Type B pancreatic cell (in vitro differentiated cells): ENCODE measurements around the gene NBEA. TPM values are rescaled to one million over a fixed set of nuclear protein-coding genes. Genes with fewer than 3 reads are reported as not detected.

Source experiments
- DNase-seq: peaks from one replicate; pipeline ENCODE4 v3.0.0; 2021; ENCODE audit warnings: mixed read lengths; ENCODE audit not compliant: unreplicated experiment; ENCODE audit errors: extremely low spot score
- H3K27ac Mint-ChIP-seq: 2 replicates; pipeline ENCODE4 v1.8.0; 2021; ENCODE audit warnings: mild to moderate bottlenecking, mixed read lengths
- H3K27me3 Mint-ChIP-seq: 2 replicates; pipeline ENCODE4 v1.8.0; 2021; ENCODE audit warnings: mixed read lengths
- H3K36me3 Mint-ChIP-seq: 2 replicates; pipeline ENCODE4 v1.8.0; 2021; ENCODE audit warnings: mixed read lengths
- H3K4me1 Mint-ChIP-seq: one replicate; pipeline ENCODE4 v1.8.0; 2021; ENCODE audit warnings: mixed read lengths; ENCODE audit not compliant: unreplicated experiment
- H3K4me3 Mint-ChIP-seq: 2 replicates; pipeline ENCODE4 v1.8.0; 2021; ENCODE audit warnings: mild to moderate bottlenecking, mixed read lengths
- H3K9me3 Mint-ChIP-seq: 2 replicates; pipeline ENCODE4 v1.8.0; 2021; ENCODE audit warnings: mixed read lengths
- CTCF ChIP-seq: fragments of 200-600 bp; sonication (generic); conservative IDR thresholded peaks from 2 replicates; pipeline ENCODE4 v1.5.0; 2021; ENCODE audit warnings: antibody characterized with exemption, mild to moderate bottlenecking
- total RNA-seq: library from RNA; stranded (reverse); gene quantifications from 2 replicates; pipeline ENCODE4 v1.2.1, GENCODE V29; 2021; ENCODE audit warnings: low replicate concordance

NBEA gene
- total RNA-seq, 1 donor from 2014 or later: 20.8 TPM

GRCh38 chr13:35160896-35161295, 218.8 kb downstream of the NBEA start:
- Mint-ChIP-seq H3K4me1 (peaks cover 4% of the 10 kb centered on the region), H3K27ac (no peak overlapping the region), H3K36me3 (no peaks in the 10 kb centered on the region), H3K9me3 (no peaks in the 10 kb centered on the region), H3K27me3 (no peaks in the 10 kb centered on the region), H3K4me3 (no peak overlapping the region)
- DNase-seq: no peak
- TF ChIP-seq CTCF: no peak

- no peaks in the 10 kb centered on the region for H3K36me3 Mint-ChIP-seq
- H3K9me3 Mint-ChIP-seq: no peaks in the 10 kb centered on the region
- H3K27ac Mint-ChIP-seq: no peak overlapping the region
Measured at GRCh38 chr13:35162420-35162819, 220.3 kb downstream of the NBEA start.

GRCh38 chr13:35163674-35164073, 221.6 kb downstream of the NBEA start:
- Mint-ChIP-seq H3K4me1 (no peaks in the 10 kb centered on the region), H3K36me3 (no peaks in the 10 kb centered on the region), H3K4me3 (no peak overlapping the region), H3K9me3 (no peaks in the 10 kb centered on the region), H3K27ac (no peak overlapping the region), H3K27me3 (no peaks in the 10 kb centered on the region)
- DNase-seq: no peak
- TF ChIP-seq CTCF: no peak

More at GRCh38 chr13:35162420-35162819, 220.3 kb downstream of the NBEA start:
- Mint-ChIP-seq H3K4me3 (no peak overlapping the region), H3K4me1 (no peaks in the 10 kb centered on the region), H3K27me3 (no peaks in the 10 kb centered on the region)
- no peak for TF ChIP-seq CTCF
- DNase-seq: no peak

GRCh38 chr13:35164324-35164932, 222.4 kb downstream of the NBEA start:
- DNase-seq: no peak

GRCh38 chr13:35165205-35165604, 223.1 kb downstream of the NBEA start:
- no peak for DNase-seq
- no peak overlapping the region for H3K4me3 Mint-ChIP-seq
- no peaks in the 10 kb centered on the region for H3K9me3 Mint-ChIP-seq
- H3K27me3 Mint-ChIP-seq: no peaks in the 10 kb centered on the region
- TF ChIP-seq CTCF: peak; percentile 31
- no peaks in the 10 kb centered on the region for H3K36me3 Mint-ChIP-seq
- H3K4me1 Mint-ChIP-seq: no peaks in the 10 kb centered on the region
- H3K27ac Mint-ChIP-seq: no peak overlapping the region

More at GRCh38 chr13:35164324-35164932, 222.4 kb downstream of the NBEA start:
- Mint-ChIP-seq H3K36me3 (no peaks in the 10 kb centered on the region), H3K9me3 (no peaks in the 10 kb centered on the region), H3K4me3 (no peak overlapping the region), H3K27ac (no peak overlapping the region), H3K4me1 (no peaks in the 10 kb centered on the region), H3K27me3 (no peaks in the 10 kb centered on the region)
- peak; percentile 88 for TF ChIP-seq CTCF
